ENCODE results near the gene LCTL.

LCTL gene

DNA sequence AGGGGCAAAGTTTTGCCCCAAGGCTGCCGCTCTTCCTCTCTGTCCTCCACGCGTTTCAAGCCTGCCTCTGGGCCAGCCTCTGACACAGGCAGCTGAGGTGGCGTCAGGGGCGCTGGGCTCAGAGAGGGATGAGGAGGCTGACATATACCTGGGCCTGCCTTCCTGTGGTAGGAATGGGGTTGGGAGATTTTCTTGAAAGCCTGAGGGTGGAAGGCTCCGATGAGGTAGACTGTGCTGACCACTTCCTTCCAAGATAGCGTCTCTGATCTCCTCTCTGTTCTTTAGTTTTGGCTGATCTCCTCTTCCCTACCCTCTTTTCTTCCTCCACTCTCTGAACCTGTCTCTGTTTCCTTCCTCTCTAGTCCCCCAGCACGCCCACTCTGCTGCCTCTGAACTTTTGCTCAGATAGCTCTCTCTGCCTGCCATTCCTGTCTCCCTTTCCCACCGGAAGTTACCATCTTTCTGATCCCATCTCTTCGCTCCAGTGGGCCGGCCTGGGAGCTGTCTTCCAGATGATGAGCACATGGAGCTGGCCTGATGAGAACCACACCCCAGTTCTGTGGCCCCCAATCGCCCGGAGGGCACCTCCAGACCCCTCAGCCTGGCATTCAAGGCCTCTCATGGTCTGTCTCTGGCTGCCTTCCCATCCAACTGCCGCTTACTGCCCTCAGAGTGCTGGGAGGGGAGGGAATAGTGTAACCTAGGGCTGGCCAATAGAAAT, 32.5 kb upstream of the LCTL start:
- H3K4me3 ChIP-seq (ENCODE audit: control insufficient read depth, low read depth, low read length): no peak overlapping the region
- TF ChIP-seq, protein P1, sequence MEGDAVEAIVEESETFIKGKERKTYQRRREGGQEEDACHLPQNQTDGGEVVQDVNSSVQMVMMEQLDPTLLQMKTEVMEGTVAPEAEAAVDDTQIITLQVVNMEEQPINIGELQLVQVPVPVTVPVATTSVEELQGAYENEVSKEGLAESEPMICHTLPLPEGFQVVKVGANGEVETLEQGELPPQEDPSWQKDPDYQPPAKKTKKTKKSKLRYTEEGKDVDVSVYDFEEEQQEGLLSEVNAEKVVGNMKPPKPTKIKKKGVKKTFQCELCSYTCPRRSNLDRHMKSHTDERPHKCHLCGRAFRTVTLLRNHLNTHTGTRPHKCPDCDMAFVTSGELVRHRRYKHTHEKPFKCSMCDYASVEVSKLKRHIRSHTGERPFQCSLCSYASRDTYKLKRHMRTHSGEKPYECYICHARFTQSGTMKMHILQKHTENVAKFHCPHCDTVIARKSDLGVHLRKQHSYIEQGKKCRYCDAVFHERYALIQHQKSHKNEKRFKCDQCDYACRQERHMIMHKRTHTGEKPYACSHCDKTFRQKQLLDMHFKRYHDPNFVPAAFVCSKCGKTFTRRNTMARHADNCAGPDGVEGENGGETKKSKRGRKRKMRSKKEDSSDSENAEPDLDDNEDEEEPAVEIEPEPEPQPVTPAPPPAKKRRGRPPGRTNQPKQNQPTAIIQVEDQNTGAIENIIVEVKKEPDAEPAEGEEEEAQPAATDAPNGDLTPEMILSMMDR (IDR thresholded peaks at IDR 0.05; ENCODE audit: control insufficient read depth, insufficient read depth, low read depth, low read length, missing control alignments): no peak
- no peak for DNase-seq (ENCODE audit: low read depth)

DNA sequence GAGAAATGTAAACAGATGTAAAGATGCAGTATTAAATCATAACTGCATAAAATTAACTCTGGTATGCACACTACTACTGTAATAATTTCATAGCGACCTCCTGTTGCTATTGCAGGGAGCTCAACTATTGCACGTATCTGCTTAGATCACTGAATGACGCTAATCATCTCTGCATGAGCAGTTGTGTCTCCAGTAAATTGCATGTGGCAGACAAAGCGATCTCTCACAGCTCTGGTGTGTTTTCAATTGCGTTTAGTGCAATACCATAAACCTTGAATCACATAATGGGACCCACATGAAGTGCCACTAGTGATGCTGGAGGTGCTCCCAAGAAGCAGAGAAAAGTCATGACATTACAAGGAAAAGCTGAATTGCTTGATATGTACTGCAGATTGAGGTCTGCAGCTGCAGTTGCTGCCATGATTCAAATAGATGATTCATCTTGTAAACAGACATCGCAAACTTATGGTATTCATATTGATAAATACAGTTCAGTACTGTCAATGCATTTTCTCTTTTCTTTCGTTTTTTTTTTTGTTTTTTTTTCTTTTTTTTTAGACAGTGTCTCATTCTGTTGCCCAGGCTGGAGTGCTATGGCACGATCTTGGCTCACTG, 30.2 kb upstream of the LCTL start:
- TF ChIP-seq, protein P1 (IDR thresholded peaks at IDR 0.05; ENCODE audit: control insufficient read depth, insufficient read depth, low read depth, low read length, missing control alignments): no peak
- peak; percentile 46 for DNase-seq (ENCODE audit: low read depth)
- H3K4me3 ChIP-seq (ENCODE audit: control insufficient read depth, low read depth, low read length): no peak overlapping the region

DNA sequence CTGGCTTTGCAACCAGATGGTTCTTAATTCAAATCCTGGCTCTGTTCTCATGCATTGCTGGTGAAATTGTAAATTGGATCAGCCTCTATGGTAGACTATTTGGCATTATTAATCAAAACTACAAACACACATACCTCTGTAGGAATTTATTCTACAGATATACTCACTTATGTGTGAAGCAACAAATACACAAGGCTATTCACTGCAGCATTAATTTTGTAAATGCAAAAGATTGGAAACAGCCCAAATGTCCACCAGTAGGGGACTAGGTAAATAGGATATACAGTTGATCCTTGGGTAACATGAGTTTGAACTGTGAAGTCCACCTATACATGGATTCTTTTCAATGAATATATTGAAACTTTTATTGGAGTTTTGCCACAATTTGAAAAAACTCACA, 29.5 kb upstream of the LCTL start:
- no peak overlapping the region for H3K4me3 ChIP-seq (ENCODE audit: control insufficient read depth, low read depth, low read length)
- TF ChIP-seq, protein P1 (IDR thresholded peaks at IDR 0.05; ENCODE audit: control insufficient read depth, insufficient read depth, low read depth, low read length, missing control alignments): no peak
- no peak for DNase-seq (ENCODE audit: low read depth)

DNA sequence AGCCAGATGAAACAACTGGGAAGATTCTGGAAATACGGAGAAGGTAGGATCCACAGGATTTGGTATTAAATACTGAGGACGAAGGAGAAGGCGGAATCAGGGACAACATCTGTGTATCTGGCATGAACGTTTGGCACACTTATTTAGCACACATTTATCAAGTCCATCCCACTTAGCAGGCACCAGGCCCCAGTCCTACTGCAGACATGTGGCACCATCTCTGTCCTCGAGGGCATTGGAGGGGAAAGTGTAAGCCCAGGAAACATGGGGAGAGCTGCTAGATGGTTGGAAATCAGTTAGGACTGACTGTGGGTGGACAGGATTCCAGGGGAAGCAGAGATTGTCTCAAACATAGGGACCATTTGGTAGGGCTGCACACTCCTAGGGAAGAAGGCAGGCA, 29.0 kb upstream of the LCTL start:
- H3K4me3 ChIP-seq (ENCODE audit: control insufficient read depth, low read depth, low read length): no peak overlapping the region
- DNase-seq (ENCODE audit: low read depth): no peak
- TF ChIP-seq, protein P1 (IDR thresholded peaks at IDR 0.05; ENCODE audit: control insufficient read depth, insufficient read depth, low read depth, low read length, missing control alignments): no peak

DNA sequence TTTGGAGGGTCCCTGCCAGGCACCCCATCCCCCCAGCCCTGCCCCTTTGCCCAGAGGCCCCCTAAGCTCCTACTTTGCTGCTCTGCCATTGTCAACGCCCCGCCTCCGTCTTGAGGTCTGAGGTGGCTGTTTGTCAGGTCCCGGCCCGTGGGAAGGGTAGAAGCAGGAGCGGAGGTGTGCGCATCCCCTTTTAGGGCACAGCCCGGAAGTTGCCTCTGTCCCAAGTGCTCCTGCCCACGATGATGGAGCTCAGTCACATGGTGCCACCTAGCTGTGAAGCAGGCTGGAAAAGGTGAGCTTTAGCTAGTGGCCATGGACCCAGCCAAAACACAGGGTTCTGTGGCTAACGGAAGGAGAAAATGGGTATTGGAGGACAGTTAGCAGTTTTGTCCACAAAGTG, 28.5 kb upstream of the LCTL start:
- H3K4me3 ChIP-seq (ENCODE audit: control insufficient read depth, low read depth, low read length): no peak overlapping the region
- TF ChIP-seq, protein P1 (IDR thresholded peaks at IDR 0.05; ENCODE audit: control insufficient read depth, insufficient read depth, low read depth, low read length, missing control alignments): no peak
- DNase-seq (ENCODE audit: low read depth): no peak

DNA sequence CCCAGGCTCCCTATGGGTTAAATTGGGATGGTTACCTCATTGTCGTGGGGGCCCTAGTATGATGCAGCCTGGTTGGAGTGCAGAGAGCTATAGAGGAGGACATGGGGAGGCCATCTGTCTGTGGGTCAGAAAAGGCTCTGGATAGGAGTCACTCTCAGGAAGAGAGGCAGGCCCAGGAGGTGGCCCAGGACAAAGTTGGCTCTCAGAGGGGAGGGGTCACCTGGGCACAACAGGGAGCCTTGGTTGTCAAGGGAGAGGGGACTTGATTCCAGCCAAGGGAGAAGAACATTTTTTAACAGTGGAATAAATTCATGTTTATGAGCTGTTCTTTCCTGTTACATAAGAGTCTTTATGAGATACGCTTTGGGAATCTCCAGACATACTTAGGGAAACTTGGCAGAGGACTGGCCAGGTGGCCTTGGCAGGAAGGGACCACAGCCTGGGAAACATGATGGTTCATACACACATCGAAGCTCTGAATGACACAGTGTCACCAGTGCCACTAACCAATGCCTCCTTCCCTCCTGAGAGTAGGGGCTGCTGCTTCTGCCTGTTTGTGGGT, 27.5 kb upstream of the LCTL start:
- H3K4me3 ChIP-seq (ENCODE audit: control insufficient read depth, low read depth, low read length): no peak overlapping the region
- TF ChIP-seq, protein P1 (IDR thresholded peaks at IDR 0.05; ENCODE audit: control insufficient read depth, insufficient read depth, low read depth, low read length, missing control alignments): no peak

More for the DNA sequence above, 27.5 kb upstream of the LCTL start:
- DNase-seq (ENCODE audit: low read depth): no peak
